ENCODE data around the gene ATAD3B.
"Not testable (repeated sequence)": the region's sequence is repeated elsewhere in the genome, so short reads cannot be mapped to it uniquely, and the experiment has no call there.

ATAD3B gene

GRCh38 chr1:1482856-1483255 lies 11.3 kb downstream of the ATAD3B start:
- DNase-seq = no peak

GRCh38 chr1:1483714-1484113 lies 12.1 kb downstream of the ATAD3B start:
- DNase-seq = no peak

- not testable (repeated sequence) for DNase-seq
Measured at GRCh38 chr1:1484976-1485750, 13.6 kb downstream of the ATAD3B start.

GRCh38 chr1:1485755-1486317 lies 14.3 kb downstream of the ATAD3B start:
- DNase-seq = not testable (repeated sequence)

GRCh38 chr1:1487701-1488100 lies 16.1 kb downstream of the ATAD3B start:
- DNase-seq = no peak

GRCh38 chr1:1489231-1489630 lies 17.7 kb downstream of the ATAD3B start:
- no peak for DNase-seq

- DNase-seq = no peak
Measured at GRCh38 chr1:1489861-1490260, 18.3 kb downstream of the ATAD3B start.

GRCh38 chr1:1490633-1491230 lies 19.2 kb downstream of the ATAD3B start:
- DNase-seq = no peak

GRCh38 chr1:1491601-1492000 lies 20.0 kb downstream of the ATAD3B start:
- DNase-seq = no peak

- not testable (repeated sequence) for DNase-seq
Measured at GRCh38 chr1:1494311-1494710, 22.7 kb downstream of the ATAD3B start.

GRCh38 chr1:1495461-1495975 lies 24.0 kb downstream of the ATAD3B start:
- DNase-seq = not testable (repeated sequence)

- DNase-seq = peak; percentile 74
Measured at GRCh38 chr1:1504777-1505365, 33.3 kb downstream of the ATAD3B start.

GRCh38 chr1:1505366-1505798 lies 33.8 kb downstream of the ATAD3B start:
- not testable (repeated sequence) for DNase-seq

- not testable (repeated sequence) for DNase-seq
Measured at GRCh38 chr1:1505801-1506200, 34.2 kb downstream of the ATAD3B start.

GRCh38 chr1:1507305-1507704 lies 35.7 kb downstream of the ATAD3B start:
- no peak for DNase-seq

- not testable (repeated sequence) for DNase-seq
Measured at GRCh38 chr1:1508775-1509464, 37.4 kb downstream of the ATAD3B start.

GRCh38 chr1:1509465-1509850 lies 37.9 kb downstream of the ATAD3B start:
- not testable (repeated sequence) for DNase-seq

- no peak for DNase-seq
Measured at GRCh38 chr1:1510912-1511532, 39.5 kb downstream of the ATAD3B start.

GRCh38 chr1:1511533-1512285 lies 40.1 kb downstream of the ATAD3B start, which contains the start of gene ATAD3A:
TSS of gene ATAD3A (plus strand) at chr1:1512162. CDS start at chr1:1512269, 107 bp downstream.
- DNase-seq = peak; percentile 97

- not testable (repeated sequence) for DNase-seq
Measured at GRCh38 chr1:1512425-1512824, 40.9 kb downstream of the ATAD3B start.

GRCh38 chr1:1513675-1514074 lies 42.1 kb downstream of the ATAD3B start:
- DNase-seq = not testable (repeated sequence)

Data from activated naive CD4-positive, alpha-beta T cell treated with anti-CD3 and anti-CD28 coated beads, Interleukin-2, amount 50 U/mL, for 16 hours (primary cell).